Hepatocyte (in vitro differentiated cells): ENCODE results near the gene MTA3. TPM values are rescaled to one million over a fixed set of nuclear protein-coding genes. Genes with fewer than 3 reads are reported as not detected.

ENCODE experiments used
- DNase-seq: peaks from one replicate; pipeline ENCODE4 v3.0.0-alpha.2; 2016; ENCODE audit warnings: low spot score
- H2AFZ ChIP-seq: fragments of 200-600 bp; sonication (generic); 2 replicates; pipeline ENCODE4 v1.6.0; 2016; ENCODE audit warnings: antibody characterized with exemption, mild to moderate bottlenecking
- H3K27ac ChIP-seq: fragments of 200-600 bp; sonication (generic); 2 replicates; pipeline ENCODE4 v1.5.1; 2016; ENCODE audit warnings: mild to moderate bottlenecking
- H3K27me3 ChIP-seq: fragments of 200-600 bp; sonication (generic); 2 replicates; pipeline ENCODE4 v1.6.1; 2016
- H3K36me3 ChIP-seq: fragments of 200-600 bp; sonication (generic); replicated peaks from 2 replicates; pipeline ENCODE4 v1.5.1; 2016; ENCODE audit warnings: low read depth; ENCODE audit not compliant: insufficient read depth
- H3K4me1 ChIP-seq: fragments of 200-600 bp; sonication (generic); 2 replicates; pipeline ENCODE4 v1.5.1; 2016; ENCODE audit warnings: mild to moderate bottlenecking, moderate library complexity; ENCODE audit not compliant: insufficient read depth
- H3K4me2 ChIP-seq: fragments of 200-600 bp; sonication (generic); 2 replicates; pipeline ENCODE4 v1.6.0; 2016
- H3K4me3 ChIP-seq: fragments of 200-600 bp; sonication (generic); 2 replicates; pipeline ENCODE4 v1.5.1; 2016; ENCODE audit warnings: mild to moderate bottlenecking
- H3K79me2 ChIP-seq: fragments of 200-600 bp; sonication (generic); 2 replicates; pipeline ENCODE4 v1.6.0; 2017; ENCODE audit warnings: mild to moderate bottlenecking
- H3K9me2 ChIP-seq: fragments of 200-600 bp; sonication (generic); replicated peaks from 2 replicates; pipeline ENCODE4 v1.6.0; 2017; ENCODE audit warnings: mild to moderate bottlenecking; ENCODE audit not compliant: insufficient read depth
- H3K9me3 ChIP-seq: fragments of 200-600 bp; sonication (generic); 2 replicates; pipeline ENCODE4 v1.5.1; 2016; ENCODE audit warnings: low read depth, mild to moderate bottlenecking
- H4K20me1 ChIP-seq: fragments of 200-600 bp; sonication (generic); 2 replicates; pipeline ENCODE4 v1.6.0; 2016; ENCODE audit warnings: mild to moderate bottlenecking; ENCODE audit not compliant: insufficient read depth, poor library complexity, severe bottlenecking
- EZH2 ChIP-seq: fragments of 200-600 bp; sonication (generic); IDR thresholded peaks from 2 replicates; pipeline ENCODE4 v1.6.1; 2016; ENCODE audit warnings: antibody characterized with exemption, mild to moderate bottlenecking, borderline replicate concordance
- EZH2phosphoT487 ChIP-seq: fragments of 200-600 bp; sonication (generic); IDR thresholded peaks from one replicate; pipeline ENCODE4 v1.6.1; 2018; ENCODE audit warnings: antibody characterized with exemption, mild to moderate bottlenecking, low read depth, moderate library complexity; ENCODE audit not compliant: unreplicated experiment, severe bottlenecking
- WGBS: methylation state at CpG from one replicate; pipeline ENCODE4 v1.1.6; 2016; ENCODE audit warnings: low lambda C conversion rate; ENCODE audit errors: missing lambda C conversion rate; 5-methylcytosine and 5-hydroxymethylcytosine counted together
- polyA plus RNA-seq: library from polyadenylated mRNA; unstranded; fragments of >200 nt; fragmentation: Nextera tagmentation; extraction: Ambion mirVana; gene quantifications from 2 replicates; pipeline ENCODE4 v1.2.1, GENCODE V29; 2016
- total RNA-seq: library from RNA; depleted of rRNA; stranded (reverse); fragments of >200 nt; gene quantifications from 2 replicates; pipeline ENCODE4 v1.2.3, GENCODE V29; 2014
- TF ChIP-seq, protein P1 (sequence below): fragments of 200-600 bp; sonication (generic); IDR thresholded peaks from 2 replicates; pipeline ENCODE4 v1.5.1; 2016; ENCODE audit warnings: antibody characterized with exemption, mild to moderate bottlenecking; ENCODE audit not compliant: poor library complexity

Gene MTA3
- total and polyA plus RNA-seq, 2 experiments from 2014 or later = 34.6 to 44.3 TPM

GRCh38 chr2:42801381-42801780, 232.9 kb downstream of the MTA3 start:
- Histone ChIP-seq H3K36me3 (no peaks in the 10 kb centered on the region), H3K27me3 (no peaks in the 10 kb centered on the region), H4K20me1 (no peaks in the 10 kb centered on the region), H3K27ac (no peak overlapping the region), H2AFZ (no peak overlapping the region), H3K79me2 (no peaks in the 10 kb centered on the region), H3K9me2 (no peaks in the 10 kb centered on the region), H3K4me2 (no peak overlapping the region), H3K9me3 (no peaks in the 10 kb centered on the region), H3K4me3 (no peak overlapping the region), H3K4me1 (peaks cover 1% of the 10 kb centered on the region)
- TF ChIP-seq, protein P1, sequence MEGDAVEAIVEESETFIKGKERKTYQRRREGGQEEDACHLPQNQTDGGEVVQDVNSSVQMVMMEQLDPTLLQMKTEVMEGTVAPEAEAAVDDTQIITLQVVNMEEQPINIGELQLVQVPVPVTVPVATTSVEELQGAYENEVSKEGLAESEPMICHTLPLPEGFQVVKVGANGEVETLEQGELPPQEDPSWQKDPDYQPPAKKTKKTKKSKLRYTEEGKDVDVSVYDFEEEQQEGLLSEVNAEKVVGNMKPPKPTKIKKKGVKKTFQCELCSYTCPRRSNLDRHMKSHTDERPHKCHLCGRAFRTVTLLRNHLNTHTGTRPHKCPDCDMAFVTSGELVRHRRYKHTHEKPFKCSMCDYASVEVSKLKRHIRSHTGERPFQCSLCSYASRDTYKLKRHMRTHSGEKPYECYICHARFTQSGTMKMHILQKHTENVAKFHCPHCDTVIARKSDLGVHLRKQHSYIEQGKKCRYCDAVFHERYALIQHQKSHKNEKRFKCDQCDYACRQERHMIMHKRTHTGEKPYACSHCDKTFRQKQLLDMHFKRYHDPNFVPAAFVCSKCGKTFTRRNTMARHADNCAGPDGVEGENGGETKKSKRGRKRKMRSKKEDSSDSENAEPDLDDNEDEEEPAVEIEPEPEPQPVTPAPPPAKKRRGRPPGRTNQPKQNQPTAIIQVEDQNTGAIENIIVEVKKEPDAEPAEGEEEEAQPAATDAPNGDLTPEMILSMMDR = no peak
- TF ChIP-seq EZH2 = no peak
- no peak for TF ChIP-seq EZH2phosphoT487
- 83% methylated on average over 3 of the region's 4 CpGs for WGBS
- DNase-seq = no peak

GRCh38 chr2:42802150-42802549, 233.7 kb downstream of the MTA3 start:
- Histone ChIP-seq H3K4me2 (no peak overlapping the region), H3K9me2 (no peaks in the 10 kb centered on the region), H3K79me2 (no peaks in the 10 kb centered on the region), H3K9me3 (no peaks in the 10 kb centered on the region), H2AFZ (no peak overlapping the region), H3K27me3 (no peaks in the 10 kb centered on the region), H4K20me1 (no peaks in the 10 kb centered on the region), H3K4me3 (no peak overlapping the region), H3K36me3 (no peaks in the 10 kb centered on the region), H3K4me1 (no peaks in the 10 kb centered on the region), H3K27ac (no peak overlapping the region)
- TF ChIP-seq, protein P1 = no peak
- TF ChIP-seq EZH2phosphoT487 (no peak), EZH2 (no peak)
- 90% methylated on average over 6 of the region's 6 CpGs for WGBS
- DNase-seq = no peak

DNA sequence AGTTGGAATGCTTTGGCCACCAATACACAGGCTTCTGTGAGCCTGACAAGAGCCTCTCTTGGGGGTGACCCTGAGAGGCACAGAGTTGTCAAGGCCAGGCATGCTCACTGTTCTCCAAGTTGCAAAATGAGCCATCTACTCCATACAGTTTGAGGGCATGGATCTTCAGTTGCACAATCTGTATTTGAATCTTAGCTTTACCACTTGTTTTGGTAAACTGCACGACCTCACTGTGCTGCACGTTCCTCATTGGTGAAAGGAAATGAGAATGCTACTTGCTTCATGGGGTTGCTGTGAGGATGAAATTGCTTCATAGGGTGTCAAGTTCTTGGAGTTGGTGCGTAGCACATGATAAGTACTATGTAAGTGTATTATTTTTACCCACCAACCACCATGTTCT, 235.9 kb downstream of the MTA3 start:
- Histone ChIP-seq H3K4me1 (peaks cover 4% of the 10 kb centered on the region), H3K79me2 (no peaks in the 10 kb centered on the region), H3K9me3 (no peaks in the 10 kb centered on the region), H2AFZ (no peak overlapping the region), H4K20me1 (no peaks in the 10 kb centered on the region), H3K36me3 (no peaks in the 10 kb centered on the region), H3K27me3 (no peaks in the 10 kb centered on the region), H3K4me3 (no peak overlapping the region), H3K27ac (no peak overlapping the region), H3K9me2 (no peaks in the 10 kb centered on the region), H3K4me2 (no peak overlapping the region)
- WGBS = 92% methylated on average over 3 of the region's 3 CpGs
- no peak for DNase-seq
- no peak for TF ChIP-seq EZH2
- no peak for TF ChIP-seq EZH2phosphoT487
- TF ChIP-seq, protein P1 = no peak

DNA sequence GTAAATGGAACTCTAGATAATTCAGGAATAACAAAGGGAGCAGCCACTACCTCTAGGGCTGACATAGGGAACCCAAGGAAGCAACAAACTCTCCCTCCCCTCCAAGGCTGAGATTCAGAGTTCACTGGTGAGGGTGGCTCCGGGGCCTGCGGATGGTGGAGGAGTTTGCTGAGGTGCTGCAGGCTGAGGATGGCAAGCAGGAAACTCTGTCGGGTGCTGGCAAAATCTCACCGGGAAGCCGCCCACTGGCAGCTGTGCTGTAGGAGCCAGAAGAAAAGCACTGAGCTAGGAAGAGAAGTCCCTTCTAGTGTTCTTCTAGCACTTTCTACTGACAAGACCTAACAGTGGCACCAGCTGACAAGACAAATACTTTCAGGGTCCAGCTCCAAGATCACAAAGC, 236.5 kb downstream of the MTA3 start:
- H3K4me1 ChIP-seq = peaks cover 4% of the 10 kb centered on the region
- no peaks in the 10 kb centered on the region for H3K27me3 ChIP-seq
- no peaks in the 10 kb centered on the region for H3K36me3 ChIP-seq
- H2AFZ ChIP-seq = no peak overlapping the region
- TF ChIP-seq EZH2phosphoT487 (no peak), EZH2 (no peak)
- TF ChIP-seq, protein P1 = no peak
- no peak overlapping the region for H3K4me2 ChIP-seq
- no peak for DNase-seq
- H3K9me3 ChIP-seq = no peaks in the 10 kb centered on the region
- H3K4me3 ChIP-seq = no peak overlapping the region
- H3K9me2 ChIP-seq = no peaks in the 10 kb centered on the region
- H3K79me2 ChIP-seq = no peaks in the 10 kb centered on the region
- H3K27ac ChIP-seq = no peak overlapping the region
- WGBS = 78% methylated on average over 5 of the region's 5 CpGs
- no peaks in the 10 kb centered on the region for H4K20me1 ChIP-seq
